HG03342 (cell line): Measurements from ENCODE around the gene FOXK1.
A peak's percentile ranks its signal among the peaks of the same experiment; 100 is the strongest.
"Not testable (repeated sequence)": the region's sequence is repeated elsewhere in the genome, so short reads cannot be mapped to it uniquely, and the experiment has no call there.

Source experiments
- ATAC-seq: cut with Tn5 transposase; IDR thresholded peaks from one replicate; pipeline ENCODE4 v1.9.1; 2021; ENCODE audit warnings: mild to moderate bottlenecking, moderate library complexity; ENCODE audit not compliant: unreplicated experiment

The FOXK1 gene

DNA sequence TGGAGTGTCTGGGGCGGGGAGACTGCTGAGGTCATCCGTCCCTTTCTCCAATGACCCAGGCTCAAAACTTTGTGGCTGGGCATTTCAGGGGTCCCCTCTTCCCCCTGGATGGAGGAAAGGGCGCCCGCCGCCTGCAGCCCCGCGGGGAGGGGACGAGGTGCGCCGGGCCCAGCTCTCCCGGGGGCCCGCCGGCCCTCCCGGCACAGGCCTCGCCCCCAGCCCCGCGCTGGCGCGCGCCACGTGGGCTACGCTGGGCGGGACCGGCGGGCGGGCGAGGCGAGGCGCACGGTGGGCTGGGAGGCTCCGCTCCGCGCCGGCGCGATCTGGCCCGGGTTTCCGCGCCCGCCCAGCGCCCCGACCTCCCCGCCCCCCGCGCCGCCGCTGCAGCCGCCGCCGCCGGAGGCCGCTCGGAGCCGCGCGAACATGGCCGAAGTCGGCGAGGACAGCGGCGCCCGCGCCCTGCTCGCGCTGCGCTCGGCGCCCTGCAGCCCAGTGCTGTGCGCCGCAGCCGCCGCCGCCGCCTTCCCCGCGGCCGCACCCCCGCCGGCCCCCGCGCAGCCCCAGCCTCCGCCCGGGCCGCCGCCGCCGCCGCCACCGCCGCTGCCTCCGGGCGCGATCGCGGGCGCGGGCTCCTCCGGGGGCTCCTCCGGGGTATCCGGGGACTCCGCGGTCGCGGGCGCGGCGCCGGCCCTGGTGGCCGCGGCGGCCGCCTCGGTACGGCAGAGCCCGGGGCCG is at the start of gene FOXK1:
TSS of gene FOXK1 (plus strand) at position 410 of the 735 bp plus-strand sequence. CDS start at position 424, 14 bp downstream.
- peak; percentile 62 for ATAC-seq

DNA sequence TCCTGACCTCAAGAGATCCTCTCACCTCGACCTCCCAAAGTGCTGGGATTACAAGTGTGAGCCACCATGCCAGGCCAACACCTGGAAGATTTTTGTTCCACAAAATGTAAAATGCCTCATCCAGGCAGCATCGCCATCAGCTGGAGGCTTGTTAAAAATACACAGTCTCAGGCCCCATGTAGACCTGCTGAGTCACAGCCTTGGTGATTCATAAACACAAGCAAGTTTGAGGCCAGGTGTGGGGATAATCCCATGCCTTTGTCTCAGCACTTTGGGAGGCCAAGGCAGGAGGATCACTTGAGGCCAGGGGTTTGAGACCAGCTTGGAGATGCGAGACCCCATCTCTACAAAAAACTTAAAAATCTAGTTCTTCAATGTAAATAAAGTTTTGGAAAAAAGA is 49.1 kb upstream of the FOXK1 start:
- no peak for ATAC-seq

DNA sequence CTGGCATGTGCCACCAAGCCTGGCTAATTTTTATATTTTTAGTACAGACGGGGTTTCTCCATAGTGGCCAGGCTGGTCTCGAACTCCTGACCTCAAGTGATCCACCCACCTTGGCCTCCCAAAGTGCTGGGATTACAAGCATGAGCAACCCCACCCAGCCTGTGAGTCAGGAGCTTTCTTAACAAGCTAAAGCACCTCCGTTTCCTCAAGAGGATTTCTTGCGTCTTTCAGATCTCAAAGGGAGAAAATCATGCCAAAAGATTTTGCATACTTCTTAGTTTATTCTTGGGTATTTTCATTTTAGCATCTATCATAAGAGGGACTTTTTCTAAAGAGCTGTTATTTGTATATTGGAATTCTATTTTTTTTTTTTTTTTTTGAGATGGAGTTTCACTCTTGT is 47.9 kb upstream of the FOXK1 start:
- no peak for ATAC-seq

DNA sequence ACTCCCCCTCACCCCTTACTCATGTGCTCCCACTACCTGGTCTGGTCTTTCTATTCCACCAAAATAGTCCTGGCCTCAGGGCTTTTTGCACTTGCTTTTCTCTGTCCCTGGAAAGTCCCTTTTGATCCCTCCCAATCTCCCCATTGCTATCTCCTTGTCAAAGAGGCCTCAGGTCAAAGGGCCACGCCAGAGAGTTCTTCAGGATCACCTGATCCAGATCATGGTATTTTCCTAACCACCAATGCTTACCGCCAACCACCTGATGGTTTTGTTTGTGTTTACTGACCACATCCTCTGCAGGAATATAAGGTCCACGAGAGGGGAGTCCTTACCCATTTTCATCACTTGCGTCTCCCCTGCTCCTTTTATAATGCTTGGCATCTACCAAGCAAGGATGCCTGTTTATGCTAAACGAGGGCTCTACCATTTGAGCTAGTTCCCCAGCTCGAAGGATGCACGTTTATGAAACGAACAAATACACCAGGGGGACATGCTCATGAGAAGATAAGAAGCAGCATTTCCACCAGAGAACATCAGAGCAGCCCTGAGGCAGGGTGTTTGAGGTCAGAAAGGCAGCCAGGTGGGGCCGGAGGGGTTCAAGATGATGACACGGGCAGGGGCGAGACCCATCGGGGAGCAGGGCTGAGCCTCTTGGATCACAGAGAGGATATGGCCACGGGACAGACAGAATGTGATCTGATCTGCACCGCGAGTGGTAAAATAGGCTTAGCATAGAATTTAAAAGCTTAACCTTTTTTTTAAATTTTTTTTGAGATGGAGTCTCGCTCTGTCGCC is 43.1 kb upstream of the FOXK1 start:
- no peak for ATAC-seq

DNA sequence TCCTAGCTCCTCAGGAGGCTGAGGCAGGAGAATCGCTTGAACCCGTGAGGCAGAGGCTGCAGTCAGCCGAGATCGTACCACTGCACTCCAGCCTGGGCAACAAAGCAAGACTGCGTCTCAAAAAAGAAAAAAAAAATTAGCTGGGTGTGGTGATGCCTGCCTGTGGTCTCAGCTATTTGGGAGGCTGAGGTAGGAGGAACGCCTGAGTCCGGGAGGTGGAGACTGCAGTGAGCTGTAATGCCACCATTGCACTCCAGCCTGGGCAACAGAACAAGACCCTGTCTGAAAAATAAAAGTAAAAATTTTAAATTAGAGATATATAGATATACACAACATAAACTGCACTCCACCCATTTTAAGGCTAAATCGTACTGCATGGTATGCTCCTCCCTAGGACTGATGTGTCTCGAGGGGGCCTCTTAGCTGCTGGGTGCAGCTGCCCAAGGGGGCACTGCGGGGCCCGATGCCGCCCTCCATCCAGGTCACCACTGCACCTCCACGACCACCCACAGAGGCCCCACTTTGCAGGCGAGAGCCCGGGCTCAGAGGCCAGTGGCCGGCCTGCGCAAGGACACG is 40.9 kb upstream of the FOXK1 start:
- ATAC-seq, result no peak

DNA sequence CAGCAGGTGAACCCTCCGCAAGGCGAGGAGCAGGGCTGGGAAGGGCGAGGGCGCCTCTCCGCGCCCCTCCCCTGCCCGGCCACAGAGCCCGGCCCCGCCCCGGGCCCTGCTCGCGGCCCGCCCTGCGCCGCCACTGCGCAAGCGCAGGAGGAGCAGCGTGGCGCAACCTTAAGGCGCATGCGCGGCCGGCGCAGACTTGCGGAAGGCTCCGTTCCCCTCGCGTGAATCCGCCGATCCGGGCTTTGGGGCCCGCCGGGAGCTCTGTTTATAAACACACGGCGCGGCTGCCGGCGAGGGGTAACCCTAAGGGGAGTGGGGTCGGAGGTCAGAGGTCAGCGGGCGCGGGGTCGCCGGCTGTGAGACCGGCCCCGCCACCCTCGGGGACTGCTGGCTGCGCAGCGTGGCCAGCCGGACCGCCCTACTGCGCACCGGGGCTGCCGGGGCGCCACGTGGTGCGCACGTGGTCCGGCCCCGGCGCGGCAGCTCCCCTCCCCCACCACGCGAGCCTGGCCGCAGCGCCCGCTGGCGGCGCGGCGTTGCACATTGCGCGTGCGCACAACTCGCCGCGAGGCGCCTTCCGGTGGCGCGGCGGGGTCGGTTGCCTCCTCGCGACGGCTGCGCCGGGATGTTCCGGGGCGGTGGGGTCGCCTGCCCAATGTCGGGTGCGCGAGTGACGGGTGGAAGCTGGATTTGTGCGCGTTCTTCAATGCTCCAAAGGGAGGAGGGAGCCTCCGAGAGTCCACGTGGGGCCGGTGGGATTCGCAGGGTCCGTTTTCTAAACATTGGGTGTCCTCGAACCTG is 40.2 kb upstream of the FOXK1 start:
- ATAC-seq, result peak; percentile 74

DNA sequence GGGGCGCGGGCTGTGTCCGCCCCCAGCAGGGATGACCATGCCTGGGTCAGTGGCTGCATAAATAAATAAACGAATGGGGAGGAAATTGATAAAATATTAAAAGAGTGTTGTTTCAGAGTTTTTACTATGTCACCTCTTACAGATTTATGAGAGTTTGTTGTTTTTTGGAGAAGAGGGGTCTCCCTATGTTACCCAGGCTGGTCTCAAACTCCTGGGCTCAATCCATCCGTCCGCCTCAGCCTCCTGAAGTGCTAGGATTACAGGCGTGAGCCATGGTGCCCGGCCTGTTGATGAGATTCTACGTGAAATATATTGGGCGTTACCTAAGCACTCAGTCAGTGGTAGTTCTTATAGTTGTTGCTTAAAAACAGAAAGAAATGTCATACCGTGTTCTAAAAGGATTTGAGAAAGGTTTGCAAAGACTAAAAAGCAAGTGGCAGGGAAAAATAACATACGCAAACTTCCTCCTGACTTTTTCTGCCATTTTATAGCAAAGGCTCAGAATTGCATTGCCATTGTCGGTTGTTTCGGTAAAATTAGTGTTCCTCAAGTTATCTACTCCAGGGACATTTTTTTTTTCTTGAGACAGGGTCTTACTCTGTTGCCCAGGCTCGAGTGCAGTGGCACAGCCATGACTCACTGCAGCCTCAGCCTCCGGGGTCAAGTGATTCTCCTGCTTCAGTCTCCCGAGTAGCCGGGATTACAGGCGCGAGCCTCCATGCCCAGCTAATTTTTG is 39.5 kb upstream of the FOXK1 start:
- no peak for ATAC-seq

DNA sequence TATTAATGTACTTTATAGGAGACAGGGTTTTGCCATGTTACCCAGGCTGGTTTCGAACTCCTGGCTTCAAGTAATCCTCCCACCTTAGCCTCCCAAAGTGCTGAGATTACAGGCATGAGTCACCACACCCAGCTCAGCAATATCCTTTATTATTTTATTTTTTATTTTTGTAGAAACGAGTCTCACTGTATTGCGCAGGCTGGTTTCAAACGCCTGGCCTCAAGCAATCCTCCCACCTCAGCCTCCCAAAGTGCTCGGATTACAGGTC is 39.0 kb upstream of the FOXK1 start:
- ATAC-seq, result not testable (repeated sequence)

DNA sequence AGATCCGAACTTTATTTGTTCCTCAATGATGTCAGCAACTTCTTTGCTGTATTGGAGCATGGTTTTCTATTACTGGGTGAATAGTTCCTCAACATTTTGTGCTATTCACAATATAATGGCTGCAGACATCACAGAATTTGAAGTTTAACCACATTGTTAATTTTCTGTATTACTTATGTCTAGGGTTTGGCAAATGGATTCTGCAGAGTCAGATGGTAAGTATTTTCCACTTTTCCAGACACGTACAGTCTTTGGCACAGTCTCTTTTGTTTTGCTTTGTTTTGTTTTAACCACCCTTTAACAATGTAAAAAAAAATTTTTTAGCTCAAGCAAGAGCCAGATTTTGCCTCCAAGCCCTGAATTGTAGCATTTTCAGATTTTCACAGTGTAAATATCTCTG is 36.8 kb upstream of the FOXK1 start:
- no peak for ATAC-seq

DNA sequence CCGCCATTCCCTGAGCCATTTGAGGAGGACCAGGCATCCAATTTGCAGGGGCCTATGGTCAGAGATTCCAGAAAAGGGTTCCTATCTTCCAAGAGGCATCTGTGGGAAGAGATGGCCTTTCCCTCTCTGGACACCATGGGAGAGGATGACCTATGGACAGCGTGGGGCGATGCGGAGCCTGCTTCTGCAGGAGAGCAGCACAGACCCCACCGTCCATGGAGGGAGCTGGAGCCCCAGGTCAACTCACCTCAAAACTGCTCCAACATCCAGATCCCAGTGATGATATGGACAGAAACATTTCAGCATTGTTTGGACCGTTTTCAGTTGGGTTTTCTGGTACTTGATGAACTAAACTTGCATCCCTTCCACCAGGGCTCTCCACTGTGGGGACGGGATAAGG is 34.0 kb upstream of the FOXK1 start:
- ATAC-seq, result no peak

DNA sequence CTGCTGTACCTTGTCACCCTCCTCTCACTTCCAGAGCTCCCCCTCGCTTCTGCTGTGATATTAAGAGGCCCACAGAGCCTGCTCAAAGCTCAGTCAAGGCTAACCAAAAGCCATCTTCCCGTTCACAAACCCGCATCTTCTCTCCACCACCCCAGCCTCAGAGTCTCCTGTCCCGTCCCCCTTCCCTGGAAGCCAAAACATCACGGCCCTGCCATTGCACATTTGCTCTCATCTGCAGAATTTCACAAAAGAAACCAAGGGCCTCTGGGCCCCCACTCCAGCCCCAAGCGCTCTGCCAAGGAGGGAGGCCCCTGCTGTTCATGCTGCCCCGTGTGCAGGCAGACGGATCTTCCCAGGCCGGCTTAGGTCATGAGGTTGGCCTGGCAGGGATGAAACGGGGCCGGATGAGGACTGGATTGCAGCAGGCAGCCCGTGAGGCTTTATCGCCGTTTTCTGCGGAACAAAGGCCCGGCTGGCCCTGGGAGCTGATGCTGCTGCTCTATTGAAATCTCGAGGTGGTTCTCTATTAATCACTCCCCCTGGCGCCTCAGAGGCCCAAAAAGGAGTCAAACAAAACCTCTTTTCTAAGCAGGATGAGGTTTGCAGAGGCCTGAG is 31.6 kb upstream of the FOXK1 start:
- ATAC-seq, result no peak

DNA sequence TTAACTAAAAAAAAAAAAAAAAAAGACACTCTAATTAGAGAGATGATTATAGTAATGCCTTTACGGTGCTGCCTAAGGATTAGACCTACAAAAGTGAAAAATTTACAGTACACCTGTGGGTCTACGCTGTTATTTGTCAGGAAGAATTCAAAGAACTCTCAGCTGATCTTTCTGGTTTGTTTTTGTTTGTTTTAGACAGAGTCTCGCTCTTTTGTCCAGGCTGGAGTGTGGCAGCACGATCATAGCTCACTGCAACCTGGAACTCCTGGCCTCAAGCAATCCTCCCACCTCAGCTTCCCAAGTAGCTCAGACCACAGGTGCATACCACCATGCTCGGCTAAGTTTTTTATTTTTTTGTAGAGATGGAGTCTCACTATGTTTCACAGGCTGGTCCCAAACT is 28.3 kb upstream of the FOXK1 start:
- no peak for ATAC-seq

DNA sequence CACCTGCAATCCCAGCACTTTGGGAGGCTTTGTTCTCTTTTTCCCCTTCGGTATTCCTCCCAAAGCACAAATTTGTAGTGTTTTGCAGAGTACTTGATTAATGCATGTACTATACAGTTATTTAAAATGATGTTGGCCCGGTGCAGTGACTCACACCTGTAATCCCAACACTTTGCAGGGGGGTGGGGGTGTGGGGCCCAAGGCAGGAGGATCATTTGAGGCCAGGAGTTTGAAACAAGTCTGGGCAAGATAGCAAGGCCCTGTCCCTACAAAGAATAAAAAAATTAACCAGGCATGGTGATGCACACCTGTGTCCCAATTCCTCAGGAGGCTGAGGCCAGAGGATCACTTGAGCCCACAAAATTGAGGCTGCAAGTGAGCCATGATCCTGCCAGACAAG is 26.8 kb upstream of the FOXK1 start:
- no peak for ATAC-seq

DNA sequence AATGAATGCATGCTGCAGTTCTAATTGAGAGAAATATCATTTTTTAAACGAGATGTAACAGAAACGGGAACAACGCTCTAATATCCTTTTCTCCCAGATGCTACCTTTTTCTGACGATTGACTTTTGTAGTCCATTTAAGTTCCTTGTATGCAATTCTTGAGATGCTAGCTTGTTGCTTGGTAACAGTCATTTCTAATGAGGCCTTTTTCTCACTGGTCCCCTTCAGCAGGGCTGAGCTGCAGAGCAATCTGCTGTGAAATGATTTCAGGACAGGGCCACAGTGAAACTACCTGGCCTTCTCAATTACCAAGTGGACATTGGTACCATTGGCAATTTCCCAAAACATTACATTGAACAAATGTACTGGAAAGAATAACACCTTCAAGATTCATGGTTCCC is 26.2 kb upstream of the FOXK1 start:
- no peak for ATAC-seq

DNA sequence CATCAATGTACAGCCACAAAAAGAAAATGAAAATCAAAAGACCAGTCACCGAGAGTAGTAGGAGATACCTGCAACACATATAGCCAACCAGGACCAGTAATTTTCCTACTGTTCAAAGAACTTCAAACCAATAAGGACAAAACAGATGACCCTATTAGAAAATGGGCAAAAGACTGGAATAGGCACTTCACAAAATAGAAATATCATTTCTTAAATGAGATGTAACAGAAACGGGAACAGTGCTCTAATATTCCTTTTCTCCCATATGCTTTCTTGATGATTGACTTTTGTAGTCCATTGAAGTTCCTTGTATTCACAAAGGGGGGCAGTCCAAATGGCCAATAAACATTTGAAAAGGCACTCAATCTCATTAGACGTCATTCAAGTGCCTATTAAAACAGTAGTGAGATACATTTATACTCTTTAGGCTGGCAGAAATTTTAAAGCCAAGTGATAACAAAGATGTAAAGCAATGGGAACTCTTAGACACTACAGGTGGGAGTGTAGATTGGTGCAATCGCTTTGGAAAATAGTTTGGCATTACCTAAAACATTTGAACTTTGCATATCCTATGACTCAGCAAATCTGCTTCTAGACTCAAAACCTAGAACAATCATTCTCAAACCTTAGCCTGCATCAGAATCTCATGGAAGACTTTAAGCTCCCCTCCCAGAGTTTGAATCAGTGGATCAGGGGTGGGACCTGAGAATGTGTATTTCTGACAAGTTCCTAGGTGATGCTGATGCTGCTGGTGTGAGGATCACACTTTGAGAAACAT is 24.3 kb upstream of the FOXK1 start:
- no peak for ATAC-seq

DNA sequence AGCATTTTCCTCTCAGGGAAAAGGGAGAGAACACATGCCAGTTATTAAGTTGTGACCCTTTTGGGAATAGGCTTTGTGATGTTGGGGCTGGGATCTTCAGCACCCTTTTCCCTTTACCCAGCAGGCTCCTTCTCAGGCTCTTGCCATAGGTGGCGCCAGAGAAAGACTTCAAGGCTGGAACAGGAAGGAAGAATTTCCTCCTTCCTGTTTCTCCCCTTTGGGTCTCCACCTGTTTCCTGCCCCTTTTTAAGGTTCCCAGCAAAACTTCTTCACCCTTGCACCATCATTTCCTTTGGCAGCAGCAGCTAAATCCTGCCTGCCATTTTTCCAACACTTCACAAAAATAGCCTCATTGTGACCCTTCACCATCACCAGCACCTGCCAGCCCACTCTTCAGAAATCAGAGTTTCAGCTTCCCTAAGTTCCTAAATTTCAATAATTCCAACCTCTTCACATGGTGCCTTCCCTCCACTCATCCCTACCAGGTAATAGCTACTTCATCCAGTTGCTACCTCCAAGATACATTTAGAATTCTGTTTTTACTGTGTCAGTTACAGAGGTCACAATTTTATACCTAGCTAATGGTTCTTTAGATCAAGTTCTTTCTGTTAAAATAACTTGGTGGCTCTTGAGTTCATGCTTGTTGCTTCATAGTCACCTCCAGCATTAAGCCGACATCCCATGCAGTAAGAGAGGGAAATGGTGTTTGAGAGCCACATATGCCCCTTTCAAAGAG is 22.4 kb upstream of the FOXK1 start:
- ATAC-seq, result no peak

DNA sequence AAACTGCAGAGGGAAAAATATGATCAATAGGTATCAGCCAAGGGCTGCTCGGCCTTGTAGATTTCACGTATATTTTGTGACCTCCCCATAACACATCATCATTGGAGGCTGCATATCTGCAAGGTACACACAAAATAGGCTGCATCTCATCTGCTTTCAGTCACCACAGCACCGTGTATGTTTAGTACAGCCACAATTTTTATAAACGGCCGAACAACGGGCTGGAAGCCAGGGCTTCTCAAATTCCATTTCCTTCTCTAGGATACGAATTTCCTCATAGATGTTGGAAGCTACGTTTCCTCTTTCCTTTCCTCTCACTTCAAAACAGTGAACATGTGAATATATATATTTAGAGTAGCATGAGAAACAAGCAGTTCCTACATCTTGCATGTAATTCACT is 20.2 kb upstream of the FOXK1 start:
- ATAC-seq, result no peak

DNA sequence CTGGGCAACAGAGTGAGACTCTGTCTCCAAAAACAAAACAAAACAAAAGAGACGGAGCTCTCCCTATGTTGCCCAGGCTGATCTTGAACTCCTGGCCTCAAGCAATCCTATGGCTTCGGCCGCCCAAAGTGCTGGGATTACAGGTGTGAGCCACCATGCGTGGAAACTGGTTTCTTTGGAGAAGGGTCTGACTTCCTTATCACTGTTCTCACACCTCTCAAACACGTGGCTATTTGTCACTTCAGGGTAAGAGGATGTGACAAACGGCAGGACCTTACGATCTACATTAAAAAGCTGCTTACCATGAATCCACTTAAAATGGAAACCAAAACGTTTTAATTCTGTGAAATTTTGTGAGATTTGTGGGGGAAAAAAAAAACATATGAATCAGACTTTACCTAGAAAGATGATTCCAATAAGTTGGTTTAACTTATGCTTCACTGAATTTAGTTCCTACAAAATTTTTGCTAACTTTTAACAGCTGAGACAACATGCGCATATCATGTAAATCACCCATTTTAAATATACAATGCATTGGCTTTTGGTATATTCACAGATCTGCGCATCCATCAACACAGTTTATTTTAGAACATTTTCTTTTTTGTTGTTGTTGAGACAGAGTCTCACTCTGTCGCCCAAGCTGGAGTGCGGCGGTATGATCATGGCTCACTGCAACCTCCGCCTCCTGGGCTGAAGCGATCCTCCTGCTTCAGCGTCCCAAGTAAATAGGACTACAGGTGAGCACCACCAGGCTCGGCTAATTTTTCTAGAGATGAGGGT is 18.7 kb upstream of the FOXK1 start:
- ATAC-seq, result no peak
